HG03432 (cell line): ENCODE measurements around the gene RETN.
A peak's percentile ranks its signal among the peaks of the same experiment; 100 is the strongest.
"Not testable (repeated sequence)": the region's sequence is repeated elsewhere in the genome, so short reads cannot be mapped to it uniquely, and the experiment has no call there.

Experiments
- ATAC-seq: cut with Tn5 transposase; IDR thresholded peaks from one replicate; pipeline ENCODE4 v1.9.1; 2021; ENCODE audit warnings: mild to moderate bottlenecking, moderate library complexity; ENCODE audit not compliant: unreplicated experiment

Gene RETN

DNA sequence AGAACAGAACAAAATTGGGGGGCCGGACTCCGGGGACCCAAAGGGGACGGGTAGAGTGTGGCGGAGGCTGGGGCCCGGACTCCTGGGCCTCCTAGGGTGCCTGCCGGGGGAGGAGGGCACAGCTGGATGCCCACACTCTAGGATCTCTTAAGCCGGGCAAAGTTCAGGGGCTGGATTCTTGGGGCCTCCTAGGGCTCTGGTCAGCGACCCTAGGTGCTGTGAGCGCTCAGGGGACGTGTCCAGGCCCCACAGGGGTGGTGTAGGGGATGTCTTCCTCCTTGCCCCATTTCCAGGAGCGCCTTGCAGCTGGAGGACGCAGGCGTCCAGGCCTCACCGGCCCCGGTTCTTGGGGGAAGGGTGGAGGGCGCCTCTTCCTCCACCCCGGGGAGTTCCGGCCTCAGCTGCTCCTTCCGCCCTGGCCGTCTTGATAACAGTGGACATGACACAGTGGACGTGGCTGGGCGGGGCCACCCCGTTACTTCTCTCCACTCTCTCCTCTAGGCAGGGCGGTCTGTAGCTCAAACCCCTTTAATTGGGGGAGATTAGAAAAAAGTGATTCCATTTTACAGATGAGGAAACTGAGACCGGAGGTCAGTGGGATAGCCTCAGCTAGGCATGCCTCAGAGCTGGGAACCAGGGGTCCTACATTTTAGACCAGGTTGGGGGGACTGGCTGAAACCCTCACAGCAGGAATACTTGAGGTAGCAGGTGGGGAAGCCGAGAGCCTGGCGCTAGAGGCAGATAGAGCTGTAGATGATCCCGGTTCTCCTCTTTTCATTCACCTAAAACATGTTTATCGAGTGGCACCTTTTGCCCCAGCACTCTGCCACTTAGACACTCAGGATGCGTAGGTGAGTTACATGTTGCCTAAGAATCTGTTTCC, 31.2 kb upstream of the RETN start:
- peak; percentile 16 for ATAC-seq

DNA sequence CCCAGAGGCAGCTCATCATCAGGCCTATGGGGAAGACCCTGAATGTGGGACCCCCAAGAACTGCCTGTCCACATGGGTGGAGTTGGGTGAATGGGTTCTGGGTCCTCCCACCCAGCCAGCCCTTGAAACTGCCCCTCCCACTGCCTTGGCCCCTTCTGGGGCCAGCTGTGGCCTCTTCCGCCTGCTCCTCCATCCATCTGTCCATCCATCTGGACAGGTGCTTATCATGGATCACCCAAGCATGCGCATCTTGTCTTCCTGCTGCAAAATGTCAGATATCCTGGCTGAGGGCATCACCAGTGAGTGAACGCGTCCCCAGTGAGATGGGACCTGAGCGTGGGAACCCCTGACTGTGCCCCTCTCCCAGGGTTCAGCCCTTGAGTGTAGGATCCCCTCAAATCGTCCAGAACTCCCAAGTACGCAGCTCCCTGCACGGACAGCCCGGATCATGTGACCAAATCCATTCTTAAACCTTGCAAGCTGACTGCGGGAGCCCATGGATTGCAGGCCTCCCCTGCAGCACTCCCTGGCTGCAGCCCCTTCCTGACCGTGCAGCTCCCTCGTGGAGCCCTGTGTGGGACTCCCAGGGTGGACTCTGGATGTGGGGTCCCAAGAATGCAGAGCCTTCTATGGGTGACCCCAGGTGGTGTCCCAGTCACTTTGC, 29.9 kb upstream of the RETN start:
- no peak for ATAC-seq

GRCh38 chr19:7639863-7640348, 28.9 kb upstream of the RETN start:
- ATAC-seq: no peak

DNA sequence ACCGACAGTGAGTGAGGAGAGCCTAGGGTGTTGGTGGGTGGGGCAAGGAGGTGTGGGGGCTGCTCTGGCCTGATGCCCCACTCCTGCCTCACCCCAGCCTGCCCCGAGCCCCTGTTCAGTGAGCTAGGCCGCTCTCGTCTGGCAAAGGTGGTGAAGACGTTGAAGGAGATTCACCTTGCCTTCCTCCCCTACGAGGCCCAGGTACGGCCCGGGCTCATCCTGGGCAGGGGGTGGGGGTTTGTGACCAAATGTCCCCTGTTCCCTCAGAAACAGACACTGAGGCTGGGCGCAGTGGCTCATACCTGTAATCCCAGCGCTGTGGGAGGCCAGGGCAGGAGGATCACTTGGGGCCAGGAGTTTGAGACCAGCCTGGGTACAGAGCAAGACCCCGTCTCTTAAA, 28.0 kb upstream of the RETN start:
- ATAC-seq: no peak

GRCh38 chr19:7641290-7642276, 27.3 kb upstream of the RETN start:
- ATAC-seq: no peak

DNA sequence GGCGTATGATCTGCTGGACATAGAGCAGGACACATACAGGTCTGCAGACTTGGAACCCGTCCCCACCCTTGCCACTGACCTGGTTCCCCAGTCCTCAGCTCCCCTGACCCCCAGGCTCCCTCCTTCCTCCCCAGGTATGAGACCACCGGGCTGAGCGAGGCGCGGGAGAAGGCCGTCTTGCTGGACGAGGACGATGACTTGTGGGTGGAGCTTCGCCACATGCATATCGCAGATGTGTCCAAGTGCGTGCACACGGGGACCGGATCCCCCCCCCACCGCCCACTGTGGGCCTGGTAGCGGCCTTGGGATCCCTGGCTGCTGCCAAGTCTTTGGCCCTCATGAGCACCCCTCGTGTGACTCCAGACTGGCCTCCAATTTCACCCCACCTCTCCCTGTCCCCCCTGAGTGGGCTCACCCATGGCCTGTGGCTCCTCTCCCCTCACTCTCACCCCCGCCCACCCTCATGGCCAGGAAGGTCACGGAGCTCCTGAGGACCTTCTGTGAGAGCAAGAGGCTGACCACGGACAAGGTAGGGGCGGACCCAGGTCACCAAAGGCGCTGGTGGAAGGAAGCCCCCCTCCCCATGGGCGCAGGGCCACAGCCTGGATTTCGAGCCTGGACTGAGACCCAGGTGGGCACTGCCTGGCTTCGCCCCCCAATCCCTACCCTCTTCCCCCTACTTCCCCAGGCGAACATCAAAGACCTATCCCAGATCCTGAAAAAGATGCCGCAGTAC, 26.4 kb upstream of the RETN start:
- ATAC-seq: no peak

DNA sequence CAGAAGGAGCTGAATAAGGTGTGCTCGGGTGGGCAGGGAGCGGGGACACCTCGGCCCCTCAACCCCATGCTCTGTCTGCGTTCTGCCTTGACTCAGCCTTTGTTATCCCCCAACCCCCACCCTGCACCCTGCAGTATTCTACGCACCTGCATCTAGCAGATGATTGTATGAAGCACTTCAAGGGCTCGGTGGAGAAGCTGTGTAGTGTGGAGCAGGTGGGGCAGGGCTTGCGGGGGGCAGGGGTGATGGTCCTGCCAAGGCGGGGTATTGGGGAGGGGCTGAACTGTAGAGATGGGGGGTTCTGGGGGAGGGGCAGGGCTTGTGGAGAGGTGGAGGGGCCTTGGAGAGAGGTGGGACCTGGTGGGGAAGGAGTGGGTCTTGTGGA, 25.8 kb upstream of the RETN start:
- ATAC-seq: no peak

DNA sequence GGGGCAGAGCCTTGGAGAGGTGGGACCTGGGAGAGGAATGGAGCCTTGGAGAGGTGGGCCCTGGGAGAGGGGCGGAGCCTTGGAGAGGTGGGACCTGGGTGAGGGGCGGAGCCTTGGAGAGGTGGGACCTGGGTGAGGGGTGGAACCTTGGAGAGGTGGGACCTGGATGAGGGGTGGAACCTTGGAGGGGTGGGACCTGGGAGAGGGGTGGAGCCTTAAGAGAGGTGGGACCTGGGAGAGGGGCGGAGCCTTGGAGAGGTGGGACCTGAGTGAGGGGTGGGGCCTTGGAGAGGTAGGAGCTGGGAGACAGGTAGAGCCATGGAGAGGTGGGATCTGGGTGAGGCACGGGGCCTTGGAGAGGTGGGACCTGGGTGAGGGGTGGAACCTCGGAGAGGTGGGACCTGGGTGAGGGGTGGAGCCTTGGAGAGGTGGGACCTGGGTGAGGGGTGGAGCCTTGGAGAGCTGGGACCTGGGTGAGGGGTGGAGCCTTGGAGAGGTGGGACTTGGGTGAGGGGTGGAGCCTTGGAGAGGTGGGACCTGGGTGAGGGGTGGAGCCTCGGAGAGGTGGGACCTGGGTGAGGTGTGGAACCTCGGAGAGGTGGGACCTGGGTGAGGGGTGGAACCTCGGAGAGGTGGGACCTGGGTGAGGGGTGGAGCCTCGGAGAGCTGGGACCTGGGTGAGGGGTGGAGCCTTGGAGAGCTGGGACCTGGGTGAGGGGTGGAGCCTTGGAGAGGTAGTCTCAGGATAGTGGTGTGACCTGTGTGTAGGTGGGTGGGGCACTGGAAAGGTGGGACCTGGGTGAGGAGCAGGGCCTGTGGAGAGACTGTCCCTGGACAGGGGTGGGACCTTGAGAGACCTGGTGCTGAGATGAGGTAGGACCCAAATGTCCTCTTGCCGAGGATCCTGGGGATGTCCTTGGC, 25.0 kb upstream of the RETN start:
- ATAC-seq: not testable (repeated sequence)

GRCh38 chr19:7644550-7644877, 24.3 kb upstream of the RETN start:
- no peak for ATAC-seq

GRCh38 chr19:7645163-7645562, 23.7 kb upstream of the RETN start:
- ATAC-seq: no peak

GRCh38 chr19:7645656-7646425, 23.0 kb upstream of the RETN start:
- no peak for ATAC-seq

DNA sequence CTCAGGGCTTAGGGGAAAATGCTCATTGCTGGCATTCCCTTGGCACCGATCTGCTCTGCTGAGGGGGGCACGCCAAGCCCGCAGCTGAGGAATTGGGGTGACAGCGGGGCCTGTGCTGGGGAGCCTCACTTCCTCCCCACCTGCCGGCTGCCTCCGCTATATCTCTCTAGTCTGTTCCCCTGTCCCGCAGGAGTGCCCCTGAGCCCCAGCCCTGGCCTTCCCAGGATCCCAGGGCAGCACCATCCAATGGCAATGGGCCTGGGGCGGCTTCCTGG, 22.5 kb upstream of the RETN start:
- ATAC-seq: no peak

- no peak for ATAC-seq
These were observed 21.7 kb upstream of the RETN start for GRCh38 chr19:7647156-7647555.

- ATAC-seq: no peak
These were observed 20.4 kb upstream of the RETN start for GRCh38 chr19:7648265-7649014.

- ATAC-seq: no peak
These were observed 18.7 kb upstream of the RETN start for GRCh38 chr19:7650148-7650547.

DNA sequence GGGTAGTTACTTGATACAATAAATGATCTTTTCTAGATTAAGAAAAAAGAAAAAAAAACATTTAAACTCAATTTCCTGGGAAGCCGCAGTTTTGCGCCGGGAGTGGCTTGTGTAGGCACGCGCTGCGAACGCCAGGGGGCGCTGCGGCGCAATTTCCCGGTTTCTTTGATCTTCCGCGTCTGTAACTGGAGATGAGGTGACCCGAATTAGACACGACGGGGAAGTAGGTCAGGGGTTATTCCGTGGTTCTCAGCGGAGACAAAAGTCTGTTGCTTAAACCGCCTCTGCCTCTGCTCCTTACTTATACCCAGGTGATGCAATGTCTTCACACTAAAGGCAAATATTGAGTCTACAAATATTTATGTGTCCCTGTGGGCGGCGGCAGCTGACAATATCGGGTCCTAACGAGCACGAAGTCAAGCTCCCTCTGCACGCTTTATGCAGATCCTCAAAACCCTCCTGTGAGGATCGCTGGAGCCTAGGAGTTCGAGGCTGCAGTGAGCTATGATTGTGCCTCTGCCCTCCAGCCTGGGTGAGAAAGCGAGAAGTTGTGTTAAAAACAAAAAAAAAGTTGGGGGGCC, 16.7 kb upstream of the RETN start:
- ATAC-seq: no peak

DNA sequence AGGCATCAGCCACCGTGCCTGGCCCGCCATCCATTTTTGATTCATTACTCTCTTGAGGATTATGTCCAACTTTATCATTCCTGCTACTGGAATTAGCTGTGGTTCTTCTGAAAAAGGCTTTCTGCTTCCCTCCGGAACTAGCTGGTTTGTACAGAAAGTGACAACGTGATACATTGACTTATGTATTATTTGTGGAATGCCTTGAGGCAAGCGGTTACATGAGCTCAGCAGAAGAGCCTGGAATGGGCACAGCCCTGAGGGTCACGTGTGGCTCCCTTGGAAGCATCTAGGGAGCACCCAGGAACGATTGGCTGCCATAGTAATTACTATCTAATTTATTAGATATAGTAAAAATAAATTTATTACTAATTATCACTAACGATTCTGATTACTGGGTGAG, 14.4 kb upstream of the RETN start:
- no peak for ATAC-seq

DNA sequence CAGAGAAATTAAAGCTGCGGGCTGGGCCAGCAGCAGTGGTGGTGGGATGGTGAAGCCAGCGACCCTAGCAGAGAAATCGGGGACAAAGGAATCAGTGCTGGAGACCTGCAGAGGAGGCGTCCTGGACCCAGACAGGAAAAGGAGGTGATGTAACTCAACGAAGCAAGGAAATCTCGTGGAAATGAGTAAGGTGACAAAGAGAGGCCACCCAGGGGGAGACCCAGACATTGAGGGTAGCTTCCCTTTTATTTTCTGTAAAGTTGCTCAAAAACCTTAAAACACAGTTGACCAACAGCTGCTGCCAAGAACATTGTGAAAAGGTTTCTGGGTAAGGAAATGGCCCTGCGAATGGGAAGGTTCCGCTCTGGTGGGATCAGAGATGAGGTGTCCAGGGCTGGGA, 13.3 kb upstream of the RETN start:
- no peak for ATAC-seq
